Sigmoid colon (tissue), 7 donors: ENCODE data around the gene ABI1. TPM values are rescaled to one million over a fixed set of nuclear protein-coding genes. Genes with fewer than 3 reads are reported as not detected.

Source experiments
- DNase-seq: peaks from one replicate; pipeline ENCODE4 v3.0.0-alpha.2; 2019
- H3K27ac ChIP-seq, 4 donors: fragments of 200-600 bp; sonication (generic); one replicate each; pipeline ENCODE4 v1.5.1; 2016 to 2019; ENCODE audit warnings: mild to moderate bottlenecking in 1 of 4
- H3K27me3 ChIP-seq, 3 donors: fragments of 200-600 bp; sonication (generic); one replicate each; pipeline ENCODE4 v1.5.1; 2019; ENCODE audit warnings: mild to moderate bottlenecking in 1 of 3
- H3K36me3 ChIP-seq, 4 donors: fragments of 200-600 bp; sonication (generic); one replicate each; pipeline ENCODE4 v1.5.1; 2016 to 2019
- H3K4me1 ChIP-seq, 4 donors: fragments of 200-600 bp; sonication (generic); one replicate each; pipeline ENCODE4 v1.5.1; 2017 to 2019
- H3K4me3 ChIP-seq, 4 donors: fragments of 200-600 bp; sonication (generic); one replicate each; pipeline ENCODE4 v1.5.1; 2017 to 2019; ENCODE audit warnings: mild to moderate bottlenecking in 2 of 4, moderate library complexity in 1 of 4
- H3K9me3 ChIP-seq, 4 donors: fragments of 200-600 bp in 3 of 4; sonication (generic) in 3 of 4; one replicate each; pipeline versions ENCODE4 v1.5.1 to v1.6.1; 2013 to 2019
- EP300 ChIP-seq, 4 donors: sonication (generic); formaldehyde crosslinking; IDR thresholded peaks; one replicate each; pipeline ENCODE4 v1.6.1; 2017; ENCODE audit warnings: antibody characterized with exemption in 4 of 4
- POLR2A ChIP-seq, 2 donors: fragments of 450-650 bp; IDR thresholded peaks; one replicate each; pipeline ENCODE4 v1.6.1; 2016; ENCODE audit warnings: antibody characterized with exemption in 2 of 2, mild to moderate bottlenecking in 2 of 2, moderate library complexity in 2 of 2
- POLR2AphosphoS5 ChIP-seq, 4 donors: sonication (generic); formaldehyde crosslinking; IDR thresholded peaks; one replicate each; pipeline ENCODE4 v1.6.1; 2017; ENCODE audit warnings: antibody characterized with exemption in 4 of 4
- WGBS, 2 donors: extraction: QIAGEN DNeasy Blood & Tissue Kit; methylation state at CpG; one replicate each; pipeline ENCODE4 v1.1.7; 2013; 5-methylcytosine and 5-hydroxymethylcytosine counted together
- intact Hi-C: fragments of 100-400 bp; cut with DNase I; formaldehyde crosslinking; loops from one replicate; pipeline ENCODE4 v1.15.1; 2023
- polyA plus RNA-seq, 3 donors: library from polyadenylated mRNA; stranded (reverse); fragments of 200-250 nt; gene quantifications; one replicate each; pipeline ENCODE4 v1.2.3, GENCODE V29; 2013
- total RNA-seq, 4 donors: library from RNA; depleted of rRNA; stranded (reverse); fragments of >200 nt; gene quantifications; one replicate each; pipeline ENCODE4 v1.1.0, GENCODE V29; 2016
- TF ChIP-seq, protein P1 (sequence below), 4 experiments: fragments of 450-650 bp in 3 of 4; fragments of 200-600 bp in 1 of 4; IDR thresholded peaks; one replicate each; pipeline ENCODE4 v1.5.1; 2016 to 2019; ENCODE audit warnings: antibody characterized with exemption in 4 of 4, mild to moderate bottlenecking in 3 of 4, moderate library complexity in 2 of 4
- donor health status: healthy with polysubstance abuse.
- donor health status: Bipolar disorder and iron deficiency.
- donor health status: healthy.

ABI1 gene
- total and polyA plus RNA-seq, 7 donors, result 30.4 to 49.0 (median 44.4) TPM

DNA sequence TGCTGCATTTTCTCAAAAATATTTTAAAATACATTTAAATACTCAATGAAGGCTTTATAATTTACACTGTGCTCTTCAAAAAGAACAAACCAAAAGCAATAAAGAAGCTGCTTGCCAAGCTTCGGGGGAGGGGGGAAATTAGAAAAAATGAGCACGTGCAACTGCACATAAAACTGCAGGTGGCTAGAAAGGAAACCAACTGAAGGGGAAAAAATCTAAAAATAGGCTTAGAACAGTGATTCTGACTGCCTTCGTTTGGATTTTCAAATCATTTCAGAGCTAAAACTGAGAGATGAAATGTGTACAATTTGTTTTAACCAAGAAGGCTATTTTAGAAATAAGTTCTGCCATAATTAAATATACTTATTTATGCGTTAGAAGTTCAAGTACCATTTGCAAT, 61.4 kb downstream of the ABI1 start:
- no peak for DNase-seq
- Histone ChIP-seq H3K27me3 (no peaks in the 10 kb centered on the region), H3K4me1 (peaks cover 0 to 34% (median 25%) of the 10 kb centered on the region in 4 donors), H3K4me3 (no peak overlapping the region), H3K36me3 (no peaks in the 10 kb centered on the region), H3K9me3 (peaks cover 0 to 3% (median 0%) of the 10 kb centered on the region in 4 donors), H3K27ac (no peak overlapping the region)
- intact Hi-C loops, result no loop called here
- TF ChIP-seq, protein P1, sequence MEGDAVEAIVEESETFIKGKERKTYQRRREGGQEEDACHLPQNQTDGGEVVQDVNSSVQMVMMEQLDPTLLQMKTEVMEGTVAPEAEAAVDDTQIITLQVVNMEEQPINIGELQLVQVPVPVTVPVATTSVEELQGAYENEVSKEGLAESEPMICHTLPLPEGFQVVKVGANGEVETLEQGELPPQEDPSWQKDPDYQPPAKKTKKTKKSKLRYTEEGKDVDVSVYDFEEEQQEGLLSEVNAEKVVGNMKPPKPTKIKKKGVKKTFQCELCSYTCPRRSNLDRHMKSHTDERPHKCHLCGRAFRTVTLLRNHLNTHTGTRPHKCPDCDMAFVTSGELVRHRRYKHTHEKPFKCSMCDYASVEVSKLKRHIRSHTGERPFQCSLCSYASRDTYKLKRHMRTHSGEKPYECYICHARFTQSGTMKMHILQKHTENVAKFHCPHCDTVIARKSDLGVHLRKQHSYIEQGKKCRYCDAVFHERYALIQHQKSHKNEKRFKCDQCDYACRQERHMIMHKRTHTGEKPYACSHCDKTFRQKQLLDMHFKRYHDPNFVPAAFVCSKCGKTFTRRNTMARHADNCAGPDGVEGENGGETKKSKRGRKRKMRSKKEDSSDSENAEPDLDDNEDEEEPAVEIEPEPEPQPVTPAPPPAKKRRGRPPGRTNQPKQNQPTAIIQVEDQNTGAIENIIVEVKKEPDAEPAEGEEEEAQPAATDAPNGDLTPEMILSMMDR (IDR thresholded peaks at IDR 0.05), result no peak
- TF ChIP-seq POLR2A (IDR thresholded peaks at IDR 0.05) (no peak), EP300 (IDR thresholded peaks at IDR 0.05) (no peak), POLR2AphosphoS5 (IDR thresholded peaks at IDR 0.05) (no peak)
- whole genome bisulfite sequencing, 2 donors, result 24 to 29% methylated on average over 4 of the region's 4 CpGs

DNA sequence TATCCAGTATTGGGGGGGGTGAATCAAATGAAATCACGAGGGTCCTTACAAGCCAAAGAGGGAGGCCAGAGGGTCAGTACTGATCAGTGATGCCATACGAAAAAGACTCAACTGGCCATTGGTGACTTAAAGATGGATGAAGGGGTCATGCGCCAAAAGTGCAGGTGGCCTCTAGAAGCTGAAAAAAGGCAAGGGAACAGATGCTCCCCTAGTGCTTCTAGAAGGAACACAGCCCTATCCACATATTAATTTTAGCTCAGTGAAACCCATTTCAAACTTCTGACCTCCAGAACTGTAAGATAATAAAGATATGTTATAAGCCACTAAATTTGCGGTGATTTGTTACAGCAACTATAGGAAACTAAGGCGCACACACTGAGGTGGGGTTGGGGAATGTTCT, 62.5 kb downstream of the ABI1 start:
- H3K27me3 ChIP-seq, result no peaks in the 10 kb centered on the region
- H3K36me3 ChIP-seq, result no peaks in the 10 kb centered on the region
- DNase-seq, result no peak
- peaks cover 0 to 3% (median 0%) of the 10 kb centered on the region in 4 donors for H3K9me3 ChIP-seq
- 85 to 94% methylated on average over 5 of the region's 5 CpGs for WGBS, 2 donors
- TF ChIP-seq, protein P1 (IDR thresholded peaks at IDR 0.05), result no peak
- TF ChIP-seq POLR2AphosphoS5 (IDR thresholded peaks at IDR 0.05), result no peak
- no peak for TF ChIP-seq POLR2A (IDR thresholded peaks at IDR 0.05)
- TF ChIP-seq EP300 (IDR thresholded peaks at IDR 0.05), result no peak
- intact Hi-C loops, result no loop called here
- peaks cover 0 to 25% (median 18%) of the 10 kb centered on the region in 4 donors for H3K4me1 ChIP-seq
- no peak overlapping the region for H3K4me3 ChIP-seq
- no peak overlapping the region for H3K27ac ChIP-seq

DNA sequence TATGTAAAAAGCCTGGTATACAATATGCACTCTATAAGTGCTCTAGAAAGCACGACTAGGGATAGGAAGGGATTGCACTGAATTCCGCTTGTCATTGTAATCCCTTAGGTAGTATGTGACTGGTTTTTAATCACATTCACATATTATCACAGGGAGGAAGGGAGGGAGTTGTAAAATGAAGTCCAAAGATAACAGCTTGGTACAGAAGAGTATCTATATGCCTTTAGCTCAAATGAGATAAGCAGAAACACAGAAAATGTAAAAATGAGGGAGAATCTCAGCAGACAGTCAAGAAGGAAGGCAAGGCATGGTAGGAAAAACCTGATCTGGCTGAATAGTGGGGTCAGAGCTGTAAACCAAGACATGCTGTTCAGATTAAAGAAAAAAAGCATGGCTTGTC, 63.4 kb downstream of the ABI1 start:
- H3K4me1 ChIP-seq, result peaks cover 0 to 26% (median 16%) of the 10 kb centered on the region in 4 donors
- peaks cover 0 to 3% (median 0%) of the 10 kb centered on the region in 4 donors for H3K9me3 ChIP-seq
- no peaks in the 10 kb centered on the region for H3K27me3 ChIP-seq
- TF ChIP-seq, protein P1 (IDR thresholded peaks at IDR 0.05), result no peak
- TF ChIP-seq POLR2A (IDR thresholded peaks at IDR 0.05) (no peak), POLR2AphosphoS5 (IDR thresholded peaks at IDR 0.05) (no peak), EP300 (IDR thresholded peaks at IDR 0.05) (no peak)
- H3K4me3 ChIP-seq, result no peak overlapping the region
- intact Hi-C loops, result no loop called here
- H3K36me3 ChIP-seq, result no peaks in the 10 kb centered on the region
- 94 to 98% methylated on average over 2 of the region's 2 CpGs for WGBS, 2 donors
- no peak for DNase-seq
- no peak overlapping the region for H3K27ac ChIP-seq

DNA sequence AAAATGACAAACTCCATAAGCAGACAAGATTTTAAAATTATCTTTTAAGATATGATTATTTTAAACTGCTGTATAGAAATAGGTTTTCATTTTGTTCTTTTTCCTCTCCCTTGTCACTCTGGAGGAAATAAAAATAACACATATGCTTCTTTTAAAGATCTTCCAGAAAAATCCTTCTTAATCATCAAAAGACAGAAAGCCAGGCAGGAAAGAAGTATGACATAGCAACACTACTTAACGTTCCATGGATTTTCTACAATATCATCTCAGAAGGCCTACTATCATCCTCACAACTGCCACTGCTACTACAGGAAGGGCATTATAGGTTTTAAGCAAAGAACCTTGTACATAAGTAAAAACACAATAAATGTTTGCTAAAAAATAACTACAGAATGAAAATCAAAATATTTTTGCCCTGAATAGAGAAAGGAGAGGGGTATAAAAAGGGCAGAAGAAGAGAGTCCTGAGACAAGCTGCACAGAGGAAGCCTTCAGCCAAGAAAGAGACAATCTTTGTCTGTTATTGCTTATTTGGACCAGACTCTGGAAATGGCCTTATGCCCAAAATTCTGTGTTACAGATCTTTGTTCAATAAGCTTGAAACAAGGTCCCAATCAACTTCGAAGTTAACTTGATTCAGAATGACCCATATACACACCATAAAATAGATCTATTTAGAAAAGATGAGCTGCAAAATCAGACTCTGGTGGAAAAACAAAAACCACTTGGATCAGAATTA, 67.8 kb downstream of the ABI1 start:
- TF ChIP-seq POLR2A (IDR thresholded peaks at IDR 0.05), result no peak
- TF ChIP-seq, protein P1 (IDR thresholded peaks at IDR 0.05), result no peak
- TF ChIP-seq EP300 (IDR thresholded peaks at IDR 0.05), result no peak
- no peak for TF ChIP-seq POLR2AphosphoS5 (IDR thresholded peaks at IDR 0.05)
- H3K4me3 ChIP-seq, result no peak overlapping the region
- H3K4me1 ChIP-seq, result peaks cover 0 to 23% (median 10%) of the 10 kb centered on the region in 4 donors
- H3K36me3 ChIP-seq, result no peaks in the 10 kb centered on the region
- intact Hi-C loops, result no loop called here
- WGBS, 2 donors, result 60 to 61% methylated on average over 2 of the region's 2 CpGs
- DNase-seq, result no peak
- peak overlapping the region in 1 of 4 donors; percentile 30 for H3K27ac ChIP-seq
- H3K9me3 ChIP-seq, result peaks cover 0 to 3% (median 0%) of the 10 kb centered on the region in 4 donors
- H3K27me3 ChIP-seq, result no peaks in the 10 kb centered on the region
